Fibroblast of mammary gland (primary cell): ENCODE measurements around the gene ATXN2.
"Not testable (repeated sequence)": the region's sequence is repeated elsewhere in the genome, so short reads cannot be mapped to it uniquely, and the experiment has no call there.

Experiments
- DNase-seq: peaks from one replicate; pipeline ENCODE4 v3.0.0-alpha.2; 2010; ENCODE audit warnings: low read depth
- H3K4me3 ChIP-seq: 2 replicates; pipeline ENCODE4 v1.5.1; 2011; ENCODE audit warnings: low read depth, mild to moderate bottlenecking, low read length, moderate library complexity; ENCODE audit not compliant: control insufficient read depth
- TF ChIP-seq, protein P1 (sequence below): conservative IDR thresholded peaks from 2 replicates; pipeline ENCODE4 v1.5.1; 2011; ENCODE audit warnings: low read depth, low read length, inconsistent platforms; ENCODE audit not compliant: control insufficient read depth, insufficient read depth

ATXN2 gene

DNA sequence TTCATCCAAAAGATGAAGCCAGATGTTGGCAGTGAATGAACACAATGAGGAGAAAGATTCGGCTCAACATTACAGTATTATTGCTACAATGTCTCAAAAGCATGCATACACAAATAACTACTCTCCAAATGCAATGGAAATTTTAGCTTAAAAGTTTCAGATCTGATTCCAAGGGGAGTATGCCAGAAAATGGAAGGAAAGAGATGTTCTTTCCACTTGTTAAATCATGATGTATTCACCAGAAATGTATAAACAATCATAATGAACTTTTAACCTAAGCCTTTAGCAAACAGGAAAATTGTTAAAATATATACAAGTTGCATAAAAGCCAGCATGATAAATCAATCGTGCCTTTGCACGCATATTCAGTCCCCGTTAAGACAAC, 131.3 kb downstream of the ATXN2 start:
- peak; percentile 41 for DNase-seq
- TF ChIP-seq, protein P1, sequence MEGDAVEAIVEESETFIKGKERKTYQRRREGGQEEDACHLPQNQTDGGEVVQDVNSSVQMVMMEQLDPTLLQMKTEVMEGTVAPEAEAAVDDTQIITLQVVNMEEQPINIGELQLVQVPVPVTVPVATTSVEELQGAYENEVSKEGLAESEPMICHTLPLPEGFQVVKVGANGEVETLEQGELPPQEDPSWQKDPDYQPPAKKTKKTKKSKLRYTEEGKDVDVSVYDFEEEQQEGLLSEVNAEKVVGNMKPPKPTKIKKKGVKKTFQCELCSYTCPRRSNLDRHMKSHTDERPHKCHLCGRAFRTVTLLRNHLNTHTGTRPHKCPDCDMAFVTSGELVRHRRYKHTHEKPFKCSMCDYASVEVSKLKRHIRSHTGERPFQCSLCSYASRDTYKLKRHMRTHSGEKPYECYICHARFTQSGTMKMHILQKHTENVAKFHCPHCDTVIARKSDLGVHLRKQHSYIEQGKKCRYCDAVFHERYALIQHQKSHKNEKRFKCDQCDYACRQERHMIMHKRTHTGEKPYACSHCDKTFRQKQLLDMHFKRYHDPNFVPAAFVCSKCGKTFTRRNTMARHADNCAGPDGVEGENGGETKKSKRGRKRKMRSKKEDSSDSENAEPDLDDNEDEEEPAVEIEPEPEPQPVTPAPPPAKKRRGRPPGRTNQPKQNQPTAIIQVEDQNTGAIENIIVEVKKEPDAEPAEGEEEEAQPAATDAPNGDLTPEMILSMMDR, result no peak
- H3K4me3 ChIP-seq, result no peak overlapping the region

DNA sequence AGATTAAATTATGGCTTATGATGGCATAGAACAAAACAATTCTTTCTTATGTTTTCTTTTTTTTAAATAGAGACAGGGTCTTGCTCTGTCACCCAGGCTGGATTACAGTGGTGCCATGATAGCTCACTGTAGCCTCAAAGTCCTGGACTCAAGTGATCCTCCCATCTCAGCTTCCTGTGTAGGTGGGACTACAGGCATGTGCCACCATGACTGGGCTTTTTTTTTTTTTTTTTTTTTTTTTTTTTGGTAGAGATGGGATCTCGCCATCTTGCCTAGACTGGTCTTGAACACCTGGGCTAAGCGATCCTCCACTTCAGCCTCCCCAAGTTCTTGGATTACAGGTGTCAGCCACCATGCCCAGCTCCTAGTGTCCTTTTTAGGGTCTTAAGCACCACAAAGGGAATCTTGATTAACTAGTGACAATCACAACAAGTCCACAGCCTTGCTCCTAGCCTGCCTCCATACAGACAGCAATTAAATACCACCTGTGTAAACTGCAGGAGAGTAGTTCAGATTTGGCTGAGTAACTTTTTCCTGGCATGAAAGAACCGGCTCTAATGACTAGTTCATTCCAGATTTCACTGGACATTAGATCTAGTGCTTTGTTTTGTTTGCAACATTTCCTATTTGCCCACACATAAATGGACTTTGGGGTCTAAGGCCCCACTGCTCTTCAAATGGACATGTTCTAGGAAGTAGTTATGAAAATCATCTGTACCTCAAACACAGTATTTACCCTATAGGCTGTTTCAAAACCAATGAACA, 131.8 kb downstream of the ATXN2 start:
- DNase-seq, result peak; percentile 55
- TF ChIP-seq, protein P1, result no peak

DNA sequence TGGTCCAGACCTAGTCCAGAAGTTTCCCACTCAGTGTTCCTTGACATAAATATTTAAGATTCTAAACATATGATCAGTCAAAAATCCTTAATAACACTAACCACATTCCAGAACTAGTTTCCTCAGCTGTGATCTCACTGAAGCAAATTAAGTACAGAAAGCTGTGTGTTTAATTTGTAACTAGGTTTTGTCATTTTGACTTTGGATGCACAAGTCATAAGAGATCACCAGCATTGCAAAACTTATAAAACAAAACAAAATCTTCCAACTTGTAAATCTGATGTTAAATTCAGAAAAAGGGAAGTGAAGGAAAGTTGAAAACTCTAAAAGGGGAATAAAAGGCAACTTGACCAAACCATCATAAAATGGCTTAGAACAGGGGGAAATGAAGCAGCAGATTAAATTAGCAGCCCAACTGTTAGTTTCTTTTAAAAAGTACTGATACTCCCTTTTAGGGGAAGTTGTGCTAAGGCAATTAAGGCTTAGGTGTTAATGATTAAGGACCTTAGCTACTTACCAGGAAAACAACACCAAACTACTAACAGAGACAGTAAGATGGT, 136.8 kb downstream of the ATXN2 start:
- TF ChIP-seq, protein P1, result no peak
- H3K4me3 ChIP-seq, result no peak overlapping the region
- peak; percentile 77 for DNase-seq

More for the DNA sequence above, 131.8 kb downstream of the ATXN2 start:
- H3K4me3 ChIP-seq, result no peak overlapping the region

DNA sequence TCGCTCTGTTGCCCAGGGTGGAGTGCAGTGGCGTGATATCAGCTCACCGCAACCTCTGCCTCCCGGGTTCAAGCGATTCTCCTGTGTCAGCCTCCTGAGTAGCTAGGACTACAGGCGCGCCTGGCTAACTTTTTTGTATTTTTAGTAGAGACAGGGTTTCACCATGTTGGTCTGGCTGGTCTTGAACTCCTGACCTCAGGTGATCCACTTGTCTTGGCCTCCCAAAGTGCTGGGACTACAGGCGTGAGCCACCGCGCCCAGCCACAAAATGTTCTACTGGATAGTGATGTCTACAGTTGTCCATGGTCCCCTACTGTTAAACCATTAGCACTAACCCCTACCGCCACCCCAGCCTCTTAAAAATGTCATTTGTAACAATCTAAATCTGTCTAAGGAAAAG, 139.0 kb downstream of the ATXN2 start:
- DNase-seq, H3K4me3 ChIP-seq: not testable (repeated sequence)

DNA sequence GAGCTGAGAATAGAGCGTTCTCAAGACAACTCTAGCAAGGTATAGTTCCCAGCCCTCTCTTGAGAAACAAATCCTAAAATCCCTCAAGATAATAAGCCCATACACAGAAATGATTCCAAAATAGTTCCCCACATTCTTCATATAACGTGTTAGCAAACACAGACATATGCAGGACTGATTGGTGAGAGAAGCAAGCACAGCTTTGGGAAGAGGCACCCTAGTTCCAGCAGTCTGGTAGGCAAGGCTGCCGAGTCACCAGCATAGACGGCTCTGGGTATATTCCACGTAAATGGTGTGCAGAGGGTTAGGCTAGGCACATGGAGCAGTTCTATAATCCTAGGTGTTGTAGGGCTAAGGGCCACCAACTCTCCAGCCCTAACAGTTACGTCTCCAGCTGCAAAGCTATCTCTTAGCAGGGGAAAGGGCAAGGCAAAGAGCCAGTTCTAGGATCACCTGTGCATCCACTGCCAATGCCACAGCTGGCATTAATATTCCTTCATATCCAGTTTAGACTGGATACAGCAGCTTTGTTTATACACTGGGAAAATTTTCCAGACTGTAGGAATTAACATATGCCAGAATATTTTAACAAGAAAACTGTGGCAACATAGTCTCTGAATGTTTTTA, 140.5 kb downstream of the ATXN2 start:
- DNase-seq, result no peak
- TF ChIP-seq, protein P1, result no peak
- H3K4me3 ChIP-seq, result no peak overlapping the region

DNA sequence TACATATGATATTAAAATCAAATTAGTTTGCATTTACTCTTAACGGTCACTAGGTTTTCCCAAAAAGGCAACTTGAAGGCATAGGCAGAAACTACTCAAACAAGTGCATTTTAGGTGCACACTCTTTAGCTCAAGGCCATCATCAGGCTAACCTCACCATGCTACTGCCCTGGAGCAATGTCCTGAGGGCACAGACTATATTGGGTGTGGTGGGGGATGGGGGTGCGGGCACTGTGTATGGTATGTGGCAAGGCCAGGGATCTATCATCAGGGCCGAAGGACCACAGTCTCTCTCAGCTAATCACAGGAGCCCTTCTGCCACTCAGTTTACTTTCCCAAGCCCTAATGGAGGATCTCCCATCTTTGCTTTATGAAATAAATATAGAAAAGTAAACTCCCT, 141.5 kb downstream of the ATXN2 start:
- TF ChIP-seq, protein P1, result no peak

DNA sequence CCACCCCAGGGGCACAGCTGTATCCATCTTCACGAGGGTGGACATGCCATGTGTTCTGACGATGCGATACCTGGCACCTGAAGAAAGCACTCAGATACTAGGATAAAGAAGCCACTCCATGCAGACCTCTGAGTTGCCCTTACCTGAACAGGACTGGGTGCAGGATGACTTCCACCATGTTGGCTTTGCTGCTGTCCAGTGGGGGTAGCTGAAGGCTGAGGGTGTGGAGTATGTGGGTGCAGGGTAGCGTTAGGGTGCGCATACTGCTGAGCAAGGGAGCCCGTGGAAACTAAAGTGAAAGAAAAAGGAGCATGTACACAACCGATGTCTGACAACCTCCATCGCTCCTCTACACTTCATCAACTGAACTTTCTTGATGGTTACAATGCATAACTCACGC, 142.0 kb downstream of the ATXN2 start:
- TF ChIP-seq, protein P1, result no peak

More for the DNA sequence above, 141.5 kb downstream of the ATXN2 start:
- DNase-seq, result no peak
- no peak overlapping the region for H3K4me3 ChIP-seq

More for the DNA sequence above, 142.0 kb downstream of the ATXN2 start:
- no peak overlapping the region for H3K4me3 ChIP-seq
- DNase-seq, result no peak
